ENCODE measurements around the gene UIMC1.
A peak's percentile ranks its signal among the peaks of the same experiment; 100 is the strongest.
"Not testable (repeated sequence)": the region's sequence is repeated elsewhere in the genome, so short reads cannot be mapped to it uniquely, and the experiment has no call there.

The UIMC1 gene
- 40.6 to 57.5 (median 47.2) reads per million in 3 donors for total RNA-seq

GRCh38 chr5:177006265-177006972 is at the start of gene UIMC1:
Gene UIMC1, minus strand, starts transcription at chr5:177006779. Its CDS starts 24,164 bp downstream, at chr5:176982615.
- Histone ChIP-seq H3K9me3 (ENCODE audit: control insufficient read depth, low read length) (no peaks in the 10 kb centered on the region), H3K27ac (ENCODE audit: insufficient read depth, low read length, poor library complexity, severe bottlenecking) (peak within 1 kb of the TSS; percentile 86), H3K4me1 (ENCODE audit: control insufficient read depth, insufficient read depth, low read length, poor library complexity, severe bottlenecking) (peaks cover 16% of the 10 kb centered on the region), H3K36me3 (ENCODE audit: control insufficient read depth, insufficient read depth, low read length) (no peaks in the 10 kb centered on the region), H3K27me3 (replicated peaks; ENCODE audit: control insufficient read depth, insufficient read depth, low read length, poor library complexity, severe bottlenecking) (no peaks in the 10 kb centered on the region), H3K4me3 (ENCODE audit: insufficient read depth, low read depth, low read length, poor library complexity, severe bottlenecking) (peak within 1 kb of the TSS; percentile 98)
- peak; percentile 80 to 83 (median 83) for DNase-seq

DNA sequence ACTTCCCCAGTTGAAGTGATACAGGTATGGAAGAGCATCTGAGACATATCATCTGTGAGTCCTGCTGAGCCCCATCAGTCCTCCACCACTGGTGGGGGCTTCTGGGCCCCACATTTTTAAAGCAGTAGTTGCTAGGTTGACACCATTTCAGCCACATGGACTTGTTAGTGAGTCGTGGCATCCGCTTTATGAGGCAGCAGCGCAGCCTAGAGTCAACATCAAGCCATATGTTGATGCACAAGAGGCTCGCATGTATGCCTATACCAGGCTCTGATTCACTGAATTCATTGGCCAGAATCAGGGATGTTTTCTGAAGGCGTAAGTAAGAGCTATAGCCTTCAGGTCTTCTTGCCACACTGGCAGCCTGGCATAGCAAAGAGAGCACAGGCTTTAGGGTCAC is 42.7 kb upstream of the UIMC1 start:
- H3K27ac ChIP-seq (ENCODE audit: insufficient read depth, low read length, poor library complexity, severe bottlenecking) = no peak overlapping the region
- peaks cover 14% of the 10 kb centered on the region for H3K36me3 ChIP-seq (ENCODE audit: control insufficient read depth, insufficient read depth, low read length)
- H3K27me3 ChIP-seq (replicated peaks; ENCODE audit: control insufficient read depth, insufficient read depth, low read length, poor library complexity, severe bottlenecking) = no peaks in the 10 kb centered on the region
- H3K4me1 ChIP-seq (ENCODE audit: control insufficient read depth, insufficient read depth, low read length, poor library complexity, severe bottlenecking) = no peaks in the 10 kb centered on the region
- no peaks in the 10 kb centered on the region for H3K9me3 ChIP-seq (ENCODE audit: control insufficient read depth, low read length)
- DNase-seq = no peak
- no peak overlapping the region for H3K4me3 ChIP-seq (ENCODE audit: insufficient read depth, low read depth, low read length, poor library complexity, severe bottlenecking)

DNA sequence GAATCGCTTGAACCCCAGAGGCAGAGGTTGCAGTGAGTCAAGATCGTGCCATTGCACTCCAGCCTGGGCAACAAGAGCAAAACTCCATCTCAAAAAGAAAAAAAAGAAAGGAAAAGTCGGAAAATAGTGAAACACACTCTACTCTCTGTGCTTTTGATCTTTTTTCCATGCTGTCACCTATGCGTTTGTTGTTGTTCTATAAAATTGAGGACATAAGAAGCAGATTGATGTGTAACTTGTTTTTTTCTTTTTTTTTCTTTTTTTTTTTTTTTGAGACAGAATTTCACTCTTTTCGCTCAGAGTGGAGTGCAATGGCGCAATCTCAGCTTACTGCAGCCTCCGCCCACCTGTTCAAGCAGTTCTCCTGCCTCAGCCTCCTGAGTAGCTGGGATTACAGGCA is 42.0 kb upstream of the UIMC1 start:
- peaks cover 18% of the 10 kb centered on the region for H3K36me3 ChIP-seq (ENCODE audit: control insufficient read depth, insufficient read depth, low read length)
- not testable (repeated sequence) for H3K27ac ChIP-seq (ENCODE audit: insufficient read depth, low read length, poor library complexity, severe bottlenecking); DNase-seq; H3K4me3 ChIP-seq (ENCODE audit: insufficient read depth, low read depth, low read length, poor library complexity, severe bottlenecking); H3K27me3 ChIP-seq (replicated peaks; ENCODE audit: control insufficient read depth, insufficient read depth, low read length, poor library complexity, severe bottlenecking); H3K9me3 ChIP-seq (ENCODE audit: control insufficient read depth, low read length); H3K4me1 ChIP-seq (ENCODE audit: control insufficient read depth, insufficient read depth, low read length, poor library complexity, severe bottlenecking)

DNA sequence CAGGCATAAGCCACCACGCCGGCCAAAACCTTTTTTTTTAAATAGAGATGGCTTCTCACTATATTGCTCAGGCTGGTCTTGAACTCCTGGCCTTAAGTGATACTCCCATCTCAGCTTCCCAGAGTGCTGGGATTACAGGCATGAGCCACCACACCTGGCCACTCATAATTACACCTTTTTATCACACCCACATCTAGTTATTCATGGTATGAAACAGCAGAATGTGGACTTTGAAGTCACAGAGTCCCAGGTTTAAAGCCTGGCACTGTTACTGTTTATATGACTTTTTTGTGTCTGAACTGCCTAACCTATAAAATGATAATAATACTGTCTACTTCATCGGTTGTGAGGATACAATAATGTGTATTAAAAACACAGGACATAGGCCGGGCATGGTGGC is 39.1 kb upstream of the UIMC1 start:
- Histone ChIP-seq H3K36me3 (ENCODE audit: control insufficient read depth, insufficient read depth, low read length) (peaks cover 40% of the 10 kb centered on the region), H3K4me3 (ENCODE audit: insufficient read depth, low read depth, low read length, poor library complexity, severe bottlenecking) (no peak overlapping the region), H3K27me3 (replicated peaks; ENCODE audit: control insufficient read depth, insufficient read depth, low read length, poor library complexity, severe bottlenecking) (no peaks in the 10 kb centered on the region), H3K27ac (ENCODE audit: insufficient read depth, low read length, poor library complexity, severe bottlenecking) (no peak overlapping the region), H3K4me1 (ENCODE audit: control insufficient read depth, insufficient read depth, low read length, poor library complexity, severe bottlenecking) (no peaks in the 10 kb centered on the region), H3K9me3 (ENCODE audit: control insufficient read depth, low read length) (no peaks in the 10 kb centered on the region)
- DNase-seq = no peak

DNA sequence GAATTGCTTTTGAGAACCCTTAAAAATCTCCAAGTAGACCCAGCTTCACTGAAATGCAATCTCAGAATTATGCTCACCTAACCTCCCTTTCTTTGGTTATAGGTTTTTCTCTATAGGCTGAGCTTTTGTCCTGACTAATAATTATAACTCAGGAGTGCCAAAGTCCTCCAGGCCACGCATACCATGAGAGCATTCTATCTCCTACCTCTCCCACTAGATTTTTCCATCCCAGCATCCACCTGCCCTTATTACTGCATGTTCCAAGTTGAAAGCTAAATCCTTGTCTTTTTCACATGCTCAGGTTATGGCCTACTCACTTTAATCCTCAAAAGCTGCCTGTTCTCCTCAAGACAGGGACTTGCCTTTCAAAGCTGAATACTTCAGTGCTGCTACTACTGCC is 38.1 kb upstream of the UIMC1 start:
- no peaks in the 10 kb centered on the region for H3K9me3 ChIP-seq (ENCODE audit: control insufficient read depth, low read length)
- H3K27ac ChIP-seq (ENCODE audit: insufficient read depth, low read length, poor library complexity, severe bottlenecking) = no peak overlapping the region
- H3K4me3 ChIP-seq (ENCODE audit: insufficient read depth, low read depth, low read length, poor library complexity, severe bottlenecking) = no peak overlapping the region
- DNase-seq = no peak
- H3K4me1 ChIP-seq (ENCODE audit: control insufficient read depth, insufficient read depth, low read length, poor library complexity, severe bottlenecking) = no peaks in the 10 kb centered on the region
- no peaks in the 10 kb centered on the region for H3K27me3 ChIP-seq (replicated peaks; ENCODE audit: control insufficient read depth, insufficient read depth, low read length, poor library complexity, severe bottlenecking)
- H3K36me3 ChIP-seq (ENCODE audit: control insufficient read depth, insufficient read depth, low read length) = peaks cover 40% of the 10 kb centered on the region

DNA sequence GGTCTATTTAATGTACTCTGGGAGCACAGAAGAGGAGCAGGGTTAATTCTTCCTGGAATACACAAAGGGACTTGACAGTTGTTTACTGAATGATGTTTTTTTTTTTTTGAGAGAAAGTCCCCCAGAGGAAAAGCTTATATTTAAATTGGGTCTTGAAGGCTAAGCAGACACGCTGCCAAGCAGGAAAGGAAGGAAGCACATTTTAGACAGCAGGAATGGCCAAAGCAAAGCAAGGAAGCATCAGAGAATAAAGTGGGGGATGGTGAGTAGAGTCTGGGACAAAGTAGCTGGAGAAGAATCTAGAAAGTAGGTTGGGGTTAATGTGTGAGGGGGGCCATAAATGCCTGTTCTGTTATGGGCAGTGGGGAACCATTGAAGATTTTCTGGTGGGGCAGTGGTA is 37.4 kb upstream of the UIMC1 start:
- Histone ChIP-seq H3K27ac (ENCODE audit: insufficient read depth, low read length, poor library complexity, severe bottlenecking) (no peak overlapping the region), H3K4me1 (ENCODE audit: control insufficient read depth, insufficient read depth, low read length, poor library complexity, severe bottlenecking) (no peaks in the 10 kb centered on the region), H3K9me3 (ENCODE audit: control insufficient read depth, low read length) (no peaks in the 10 kb centered on the region), H3K27me3 (replicated peaks; ENCODE audit: control insufficient read depth, insufficient read depth, low read length, poor library complexity, severe bottlenecking) (no peaks in the 10 kb centered on the region), H3K36me3 (ENCODE audit: control insufficient read depth, insufficient read depth, low read length) (peaks cover 40% of the 10 kb centered on the region), H3K4me3 (ENCODE audit: insufficient read depth, low read depth, low read length, poor library complexity, severe bottlenecking) (no peak overlapping the region)
- no peak for DNase-seq

- peaks cover 40% of the 10 kb centered on the region for H3K36me3 ChIP-seq (ENCODE audit: control insufficient read depth, insufficient read depth, low read length)
- no peaks in the 10 kb centered on the region for H3K4me1 ChIP-seq (ENCODE audit: control insufficient read depth, insufficient read depth, low read length, poor library complexity, severe bottlenecking)
- DNase-seq = no peak
- H3K4me3 ChIP-seq (ENCODE audit: insufficient read depth, low read depth, low read length, poor library complexity, severe bottlenecking) = no peak overlapping the region
- H3K9me3 ChIP-seq (ENCODE audit: control insufficient read depth, low read length) = no peaks in the 10 kb centered on the region
- H3K27ac ChIP-seq (ENCODE audit: insufficient read depth, low read length, poor library complexity, severe bottlenecking) = no peak overlapping the region
- H3K27me3 ChIP-seq (replicated peaks; ENCODE audit: control insufficient read depth, insufficient read depth, low read length, poor library complexity, severe bottlenecking) = no peaks in the 10 kb centered on the region
Measured at GRCh38 chr5:177043114-177043513, 36.5 kb upstream of the UIMC1 start.

GRCh38 chr5:177041936-177042335 is 35.4 kb upstream of the UIMC1 start:
- no peaks in the 10 kb centered on the region for H3K4me1 ChIP-seq (ENCODE audit: control insufficient read depth, insufficient read depth, low read length, poor library complexity, severe bottlenecking)
- no peaks in the 10 kb centered on the region for H3K27me3 ChIP-seq (replicated peaks; ENCODE audit: control insufficient read depth, insufficient read depth, low read length, poor library complexity, severe bottlenecking)
- no peak overlapping the region for H3K4me3 ChIP-seq (ENCODE audit: insufficient read depth, low read depth, low read length, poor library complexity, severe bottlenecking)
- peaks cover 40% of the 10 kb centered on the region for H3K36me3 ChIP-seq (ENCODE audit: control insufficient read depth, insufficient read depth, low read length)
- no peaks in the 10 kb centered on the region for H3K9me3 ChIP-seq (ENCODE audit: control insufficient read depth, low read length)
- no peak overlapping the region for H3K27ac ChIP-seq (ENCODE audit: insufficient read depth, low read length, poor library complexity, severe bottlenecking)
- no peak for DNase-seq

GRCh38 chr5:177040814-177041420 is 34.3 kb upstream of the UIMC1 start:
- H3K27ac ChIP-seq (ENCODE audit: insufficient read depth, low read length, poor library complexity, severe bottlenecking) = no peak overlapping the region
- H3K27me3 ChIP-seq (replicated peaks; ENCODE audit: control insufficient read depth, insufficient read depth, low read length, poor library complexity, severe bottlenecking) = no peaks in the 10 kb centered on the region
- H3K4me1 ChIP-seq (ENCODE audit: control insufficient read depth, insufficient read depth, low read length, poor library complexity, severe bottlenecking) = no peaks in the 10 kb centered on the region
- no peaks in the 10 kb centered on the region for H3K9me3 ChIP-seq (ENCODE audit: control insufficient read depth, low read length)
- no peak overlapping the region for H3K4me3 ChIP-seq (ENCODE audit: insufficient read depth, low read depth, low read length, poor library complexity, severe bottlenecking)
- H3K36me3 ChIP-seq (ENCODE audit: control insufficient read depth, insufficient read depth, low read length) = peaks cover 34% of the 10 kb centered on the region
- no peak for DNase-seq

GRCh38 chr5:177036921-177037320 is 30.3 kb upstream of the UIMC1 start:
- no peak overlapping the region for H3K27ac ChIP-seq (ENCODE audit: insufficient read depth, low read length, poor library complexity, severe bottlenecking)
- H3K9me3 ChIP-seq (ENCODE audit: control insufficient read depth, low read length) = no peaks in the 10 kb centered on the region
- H3K4me3 ChIP-seq (ENCODE audit: insufficient read depth, low read depth, low read length, poor library complexity, severe bottlenecking) = no peak overlapping the region
- DNase-seq = no peak
- no peaks in the 10 kb centered on the region for H3K4me1 ChIP-seq (ENCODE audit: control insufficient read depth, insufficient read depth, low read length, poor library complexity, severe bottlenecking)
- H3K27me3 ChIP-seq (replicated peaks; ENCODE audit: control insufficient read depth, insufficient read depth, low read length, poor library complexity, severe bottlenecking) = no peaks in the 10 kb centered on the region
- peaks cover 12% of the 10 kb centered on the region for H3K36me3 ChIP-seq (ENCODE audit: control insufficient read depth, insufficient read depth, low read length)
